Measurements from ENCODE around the gene BMAL1.
"Not testable (repeated sequence)": the region's sequence is repeated elsewhere in the genome, so short reads cannot be mapped to it uniquely, and the experiment has no call there.

Gene BMAL1

DNA sequence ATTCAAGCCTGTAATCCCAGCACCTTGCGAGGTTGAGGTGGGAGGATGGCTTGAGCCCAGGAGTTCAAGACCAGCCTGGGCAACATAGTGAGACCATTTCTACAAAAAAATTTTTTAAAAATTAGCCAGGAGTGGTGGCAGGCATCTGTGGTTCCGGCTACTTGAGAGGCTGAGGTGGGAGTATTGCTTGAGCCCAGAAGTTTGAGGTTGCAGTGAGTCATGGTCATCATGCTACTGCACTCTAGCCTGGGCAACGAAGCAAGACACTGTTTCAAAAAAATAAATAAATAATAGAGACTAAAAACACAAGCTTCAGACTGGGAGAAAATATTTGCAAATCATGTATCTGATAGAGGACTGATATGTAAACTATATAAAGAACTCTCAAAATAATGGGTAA is 152.2 kb downstream of the BMAL1 start:
- Mint-ChIP-seq H3K4me3 (no peak overlapping the region), H3K27me3 (no peaks in the 10 kb centered on the region), H3K36me3 (peaks cover 34% of the 10 kb centered on the region), H3K27ac (no peak overlapping the region), H3K4me1 (ENCODE audit: low read depth) (peaks cover 38% of the 10 kb centered on the region), H3K9me3 (ENCODE audit: low read depth) (peaks cover 24% of the 10 kb centered on the region)

DNA sequence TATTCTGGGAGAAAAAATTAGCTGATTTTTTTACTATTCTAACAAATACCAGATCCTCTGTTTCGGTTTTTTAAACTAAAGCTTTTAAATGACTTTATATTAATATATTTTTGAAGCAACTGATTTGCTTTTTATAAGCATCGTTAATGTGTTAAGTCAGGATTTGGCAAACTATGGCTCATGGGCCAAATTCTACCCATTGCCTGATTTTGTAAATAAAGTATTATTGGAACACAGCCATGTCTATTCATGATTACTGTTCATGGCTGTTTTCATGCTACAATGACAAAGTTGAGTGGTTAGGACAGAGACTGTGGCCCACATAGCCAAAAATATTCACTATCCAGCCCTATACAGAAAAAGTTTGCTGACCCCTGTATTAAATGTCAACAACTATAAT is 155.8 kb downstream of the BMAL1 start:
- H3K27me3 Mint-ChIP-seq: no peaks in the 10 kb centered on the region
- H3K36me3 Mint-ChIP-seq: peaks cover 24% of the 10 kb centered on the region
- H3K9me3 Mint-ChIP-seq (ENCODE audit: low read depth): peaks cover 14% of the 10 kb centered on the region
- no peak overlapping the region for H3K27ac Mint-ChIP-seq
- H3K4me1 Mint-ChIP-seq (ENCODE audit: low read depth): peaks cover 41% of the 10 kb centered on the region
- no peak overlapping the region for H3K4me3 Mint-ChIP-seq

DNA sequence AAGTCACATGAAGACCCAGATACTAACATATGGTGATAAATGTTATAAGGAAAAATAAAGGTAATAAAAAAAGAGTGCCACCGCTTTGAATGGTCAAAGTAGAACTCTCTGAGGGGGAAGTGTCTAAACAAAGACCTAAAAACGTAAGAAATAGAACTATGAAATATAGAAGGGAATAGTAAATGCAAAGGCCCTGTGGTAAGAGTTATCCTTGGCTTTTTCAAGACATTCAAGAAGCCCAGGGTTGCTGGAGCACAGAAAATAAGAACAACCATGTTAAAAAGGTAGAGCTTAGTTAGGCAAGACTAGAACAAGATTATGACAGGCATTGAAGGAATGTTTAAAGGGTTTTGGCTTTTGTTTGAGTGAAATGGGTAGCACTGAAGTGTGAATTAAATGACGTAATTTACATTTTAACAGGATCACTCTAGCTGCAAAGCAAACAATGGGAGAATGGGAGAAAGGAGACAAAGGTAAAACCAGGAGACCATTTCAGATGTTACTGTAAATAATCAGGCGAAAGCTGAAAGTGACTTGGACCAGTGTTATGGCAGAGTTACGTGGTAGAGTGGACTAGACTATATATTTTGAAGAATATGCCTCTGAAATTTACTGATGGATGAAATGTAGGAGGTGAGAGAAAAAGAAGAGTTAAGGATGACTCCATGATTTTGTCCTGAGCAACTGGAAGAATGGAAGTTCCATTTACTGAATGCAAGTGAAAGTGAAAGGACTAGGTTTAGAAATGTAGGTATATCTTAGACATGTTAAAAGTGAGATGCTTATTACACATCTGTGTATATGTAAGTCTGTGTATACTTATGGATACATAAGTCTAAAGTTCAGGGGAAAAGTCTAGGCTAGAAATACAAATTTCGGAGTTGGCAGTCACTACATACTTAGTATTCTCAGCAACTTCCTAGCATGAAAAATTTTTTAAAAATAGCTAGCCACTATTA is 156.9 kb downstream of the BMAL1 start:
- Mint-ChIP-seq H3K27me3 (no peaks in the 10 kb centered on the region), H3K27ac (peak overlapping the region; percentile 58), H3K4me3 (no peak overlapping the region), H3K4me1 (ENCODE audit: low read depth) (peaks cover 38% of the 10 kb centered on the region), H3K9me3 (ENCODE audit: low read depth) (peaks cover 6% of the 10 kb centered on the region), H3K36me3 (peaks cover 22% of the 10 kb centered on the region)

DNA sequence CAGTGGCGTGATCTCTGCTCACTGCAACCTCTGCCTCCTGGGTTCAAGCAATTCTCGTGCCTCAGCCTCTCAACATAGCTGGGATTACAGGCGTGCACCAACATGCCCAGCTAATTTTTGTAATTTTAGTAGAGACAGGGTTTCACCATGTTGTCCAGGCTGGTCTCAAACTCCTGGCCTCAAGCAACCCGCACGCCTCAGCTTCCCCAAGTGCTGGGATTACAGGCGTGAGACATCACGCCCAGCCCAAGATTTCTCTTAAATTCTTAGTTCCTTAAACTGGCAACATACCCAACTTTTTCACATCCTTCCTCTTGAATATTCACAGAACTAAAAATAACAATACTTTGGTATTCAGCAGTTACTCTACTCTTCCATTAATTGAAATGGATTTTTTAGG is 159.2 kb downstream of the BMAL1 start:
- not testable (repeated sequence) for H3K4me3 Mint-ChIP-seq; H3K9me3 Mint-ChIP-seq (ENCODE audit: low read depth); H3K27me3 Mint-ChIP-seq; H3K27ac Mint-ChIP-seq
- peaks cover 46% of the 10 kb centered on the region for H3K4me1 Mint-ChIP-seq (ENCODE audit: low read depth)
- H3K36me3 Mint-ChIP-seq: peaks cover 19% of the 10 kb centered on the region

All from activated naive CD8-positive, alpha-beta T cell (primary cell).